Esophagus squamous epithelium (tissue), 4 donors: Measurements from ENCODE around the gene SLC24A3.

ENCODE experiments used
- POLR2A ChIP-seq, 4 donors: fragments of 450-650 bp; IDR thresholded peaks; one replicate each; pipeline ENCODE4 v1.6.1; 2017; ENCODE audit warnings: antibody characterized with exemption in 4 of 4, mild to moderate bottlenecking in 4 of 4, moderate library complexity in 3 of 4
- TF ChIP-seq, protein P1 (sequence below), 6 experiments: fragments of 450-650 bp in 4 of 6; fragments of 200-600 bp in 2 of 6; sonication (generic) in 2 of 6; IDR thresholded peaks; one replicate each; pipeline ENCODE4 v1.5.1; 2016 to 2019; ENCODE audit warnings: antibody characterized with exemption in 6 of 6, mild to moderate bottlenecking in 4 of 6, moderate library complexity in 4 of 6

DNA sequence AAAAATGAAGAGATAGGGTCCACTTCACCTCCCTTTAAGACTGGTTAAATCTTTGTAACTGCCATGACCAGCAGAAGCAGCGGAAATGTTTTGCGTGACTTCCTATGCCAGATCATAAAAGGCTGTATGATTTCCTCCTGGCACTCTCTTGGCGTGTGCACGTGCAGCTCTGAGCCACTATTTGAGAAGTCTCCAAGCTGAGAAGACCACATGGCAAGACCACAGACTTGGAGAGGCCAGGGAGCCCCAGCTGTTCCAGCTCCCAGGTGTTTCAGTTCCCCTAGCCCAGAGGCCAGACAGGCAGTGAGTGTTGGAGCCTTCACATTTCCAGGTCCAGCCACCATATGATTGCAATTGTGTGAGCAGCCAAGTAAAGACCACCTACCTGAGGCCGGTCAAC, 286.3 kb downstream of the SLC24A3 start:
- TF ChIP-seq, protein P1, sequence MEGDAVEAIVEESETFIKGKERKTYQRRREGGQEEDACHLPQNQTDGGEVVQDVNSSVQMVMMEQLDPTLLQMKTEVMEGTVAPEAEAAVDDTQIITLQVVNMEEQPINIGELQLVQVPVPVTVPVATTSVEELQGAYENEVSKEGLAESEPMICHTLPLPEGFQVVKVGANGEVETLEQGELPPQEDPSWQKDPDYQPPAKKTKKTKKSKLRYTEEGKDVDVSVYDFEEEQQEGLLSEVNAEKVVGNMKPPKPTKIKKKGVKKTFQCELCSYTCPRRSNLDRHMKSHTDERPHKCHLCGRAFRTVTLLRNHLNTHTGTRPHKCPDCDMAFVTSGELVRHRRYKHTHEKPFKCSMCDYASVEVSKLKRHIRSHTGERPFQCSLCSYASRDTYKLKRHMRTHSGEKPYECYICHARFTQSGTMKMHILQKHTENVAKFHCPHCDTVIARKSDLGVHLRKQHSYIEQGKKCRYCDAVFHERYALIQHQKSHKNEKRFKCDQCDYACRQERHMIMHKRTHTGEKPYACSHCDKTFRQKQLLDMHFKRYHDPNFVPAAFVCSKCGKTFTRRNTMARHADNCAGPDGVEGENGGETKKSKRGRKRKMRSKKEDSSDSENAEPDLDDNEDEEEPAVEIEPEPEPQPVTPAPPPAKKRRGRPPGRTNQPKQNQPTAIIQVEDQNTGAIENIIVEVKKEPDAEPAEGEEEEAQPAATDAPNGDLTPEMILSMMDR (IDR thresholded peaks at IDR 0.05), result no peak
- no peak for TF ChIP-seq POLR2A (IDR thresholded peaks at IDR 0.05)
